Heart left ventricle (tissue), 13 donors: ENCODE results near the gene TAPT1.

ENCODE experiments used
- POLR2A ChIP-seq, 2 donors: fragments of 450-650 bp; IDR thresholded peaks; one replicate each; pipeline ENCODE4 v1.6.1; 2017; ENCODE audit warnings: antibody characterized with exemption in 2 of 2, mild to moderate bottlenecking in 2 of 2, moderate library complexity in 2 of 2
- TF ChIP-seq, protein P1 (sequence below), 12 donors: fragments of 200-600 bp; sonication (generic) in 4 of 12; IDR thresholded peaks; one replicate each; pipeline versions ENCODE4 v1.5.0 to v1.8.0; 2018 to 2022; ENCODE audit warnings: antibody characterized with exemption in 12 of 12, mild to moderate bottlenecking in 5 of 12
- donor health status: ischemic (EF 13 %, LVEDD 7.1; RV severe dilation, severe dysfunction).
- donor health status: DM: no; HTN: yes; CAD: no.
- donor health status: DM: no; HTN: no; CAD: no.
- donor health status: ischemic (EF 25% LVEDD 6.9; RV normal size, moderate dysfunction).
- donor health status: ischemic (EF 25% LVEDD 5.7; RV mildly dilated, moderate dysfunction).
- donor health status: ischemic (EF 35%, LVEDD 5.7; RV mildly dilated, moderate dysfunction).
- donor health status: nonischemic (EF 11% LVEDD 7.7; RV severe dilation, severe dysfunction).
- donor health status: DM: yes; HTN: yes; CAD: no.
- donor health status: PGD.
- donor health status: ischemic (EF 29% LVEDD 5.4; RV normal size, mild dysfunction).
- donor health status: nonischemic (EF 23%, LVEDD 6.1; RV moderate dilation, normal function).

GRCh38 chr4:16218950-16219349 is 7.3 kb downstream of the TAPT1 start:
- TF ChIP-seq, protein P1, sequence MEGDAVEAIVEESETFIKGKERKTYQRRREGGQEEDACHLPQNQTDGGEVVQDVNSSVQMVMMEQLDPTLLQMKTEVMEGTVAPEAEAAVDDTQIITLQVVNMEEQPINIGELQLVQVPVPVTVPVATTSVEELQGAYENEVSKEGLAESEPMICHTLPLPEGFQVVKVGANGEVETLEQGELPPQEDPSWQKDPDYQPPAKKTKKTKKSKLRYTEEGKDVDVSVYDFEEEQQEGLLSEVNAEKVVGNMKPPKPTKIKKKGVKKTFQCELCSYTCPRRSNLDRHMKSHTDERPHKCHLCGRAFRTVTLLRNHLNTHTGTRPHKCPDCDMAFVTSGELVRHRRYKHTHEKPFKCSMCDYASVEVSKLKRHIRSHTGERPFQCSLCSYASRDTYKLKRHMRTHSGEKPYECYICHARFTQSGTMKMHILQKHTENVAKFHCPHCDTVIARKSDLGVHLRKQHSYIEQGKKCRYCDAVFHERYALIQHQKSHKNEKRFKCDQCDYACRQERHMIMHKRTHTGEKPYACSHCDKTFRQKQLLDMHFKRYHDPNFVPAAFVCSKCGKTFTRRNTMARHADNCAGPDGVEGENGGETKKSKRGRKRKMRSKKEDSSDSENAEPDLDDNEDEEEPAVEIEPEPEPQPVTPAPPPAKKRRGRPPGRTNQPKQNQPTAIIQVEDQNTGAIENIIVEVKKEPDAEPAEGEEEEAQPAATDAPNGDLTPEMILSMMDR (IDR thresholded peaks at IDR 0.05), result no peak
- no peak for TF ChIP-seq POLR2A (IDR thresholded peaks at IDR 0.05)
